ENCODE measurements around the gene TEAD4. TPM values are rescaled to one million over a fixed set of nuclear protein-coding genes. Genes with fewer than 3 reads are reported as not detected.

Gene TEAD4
- total RNA-seq, 2 experiments from 2014 or later = not detected

- BruUV-seq (replicated peaks) = no TSS peak
Measured at GRCh38 chr12:3055026-3055703, 96.0 kb downstream of the TEAD4 start.

GRCh38 chr12:3055704-3056467 is 96.7 kb downstream of the TEAD4 start:
- H2AFZ ChIP-seq (ENCODE audit: low read length) = no peak overlapping the region
- H4K20me1 ChIP-seq (ENCODE audit: insufficient read depth, low read length) = no peaks in the 10 kb centered on the region
- H3K36me3 ChIP-seq (ENCODE audit: insufficient read depth, low read length) = no peaks in the 10 kb centered on the region
- H3K9me2 ChIP-seq (ENCODE audit: insufficient read depth, low read length) = no peaks in the 10 kb centered on the region
- ChIA-PET CTCF (ENCODE audit: unreplicated experiment) (no interaction called here), POLR2A (no interaction called here)
- BruUV-seq (replicated peaks) = no TSS peak
- no peaks in the 10 kb centered on the region for H3K9me3 ChIP-seq (ENCODE audit: low read length)
- no peak overlapping the region for H3K4me3 ChIP-seq (ENCODE audit: low read depth, low read length, poor library complexity, severe bottlenecking)
- no peak overlapping the region for H3K27ac ChIP-seq (ENCODE audit: low read depth, low read length, poor library complexity, severe bottlenecking)
- H3K4me1 ChIP-seq (ENCODE audit: insufficient read depth, low read length, poor library complexity, severe bottlenecking) = no peaks in the 10 kb centered on the region
- no peaks in the 10 kb centered on the region for H3K79me2 ChIP-seq (ENCODE audit: insufficient read depth, low read depth, low read length)
- TF ChIP-seq EZH2phosphoT487 (IDR thresholded peaks at IDR 0.05; ENCODE audit: borderline replicate concordance, low read depth, low read length) = no peak
- TF ChIP-seq CTCF (conservative IDR thresholded peaks at IDR 0.05; ENCODE audit: low read length) = no peak
- H3K4me2 ChIP-seq (ENCODE audit: low read length) = no peak overlapping the region
- no peak for DNase-seq (ENCODE audit: low spot score)
- intact Hi-C loops (cut with micrococcal nuclease; ENCODE audit: unreplicated experiment) = no loop called here

More at GRCh38 chr12:3055026-3055703, 96.0 kb downstream of the TEAD4 start:
- Histone ChIP-seq H3K36me3 (ENCODE audit: insufficient read depth, low read length) (no peaks in the 10 kb centered on the region), H3K4me3 (ENCODE audit: low read depth, low read length, poor library complexity, severe bottlenecking) (no peak overlapping the region), H3K9me3 (ENCODE audit: low read length) (no peaks in the 10 kb centered on the region), H3K9me2 (ENCODE audit: insufficient read depth, low read length) (no peaks in the 10 kb centered on the region), H3K4me2 (ENCODE audit: low read length) (no peak overlapping the region), H3K4me1 (ENCODE audit: insufficient read depth, low read length, poor library complexity, severe bottlenecking) (no peaks in the 10 kb centered on the region), H2AFZ (ENCODE audit: low read length) (no peak overlapping the region), H3K27ac (ENCODE audit: low read depth, low read length, poor library complexity, severe bottlenecking) (no peak overlapping the region), H4K20me1 (ENCODE audit: insufficient read depth, low read length) (no peaks in the 10 kb centered on the region), H3K79me2 (ENCODE audit: insufficient read depth, low read depth, low read length) (no peaks in the 10 kb centered on the region)
- ChIA-PET CTCF (ENCODE audit: unreplicated experiment) (no interaction called here), POLR2A (no interaction called here)
- no peak for TF ChIP-seq EZH2phosphoT487 (IDR thresholded peaks at IDR 0.05; ENCODE audit: borderline replicate concordance, low read depth, low read length)
- no peak for TF ChIP-seq CTCF (conservative IDR thresholded peaks at IDR 0.05; ENCODE audit: low read length)
- intact Hi-C loops (cut with micrococcal nuclease; ENCODE audit: unreplicated experiment) = no loop called here
- DNase-seq (ENCODE audit: low spot score) = no peak

GRCh38 chr12:3061059-3061458 is 101.9 kb downstream of the TEAD4 start:
- Histone ChIP-seq H3K4me2 (ENCODE audit: low read length) (no peak overlapping the region), H3K36me3 (ENCODE audit: insufficient read depth, low read length) (no peaks in the 10 kb centered on the region), H3K27ac (ENCODE audit: low read depth, low read length, poor library complexity, severe bottlenecking) (no peak overlapping the region), H4K20me1 (ENCODE audit: insufficient read depth, low read length) (no peaks in the 10 kb centered on the region), H3K4me1 (ENCODE audit: insufficient read depth, low read length, poor library complexity, severe bottlenecking) (no peaks in the 10 kb centered on the region), H3K9me2 (ENCODE audit: insufficient read depth, low read length) (no peaks in the 10 kb centered on the region), H3K79me2 (ENCODE audit: insufficient read depth, low read depth, low read length) (no peaks in the 10 kb centered on the region), H3K4me3 (ENCODE audit: low read depth, low read length, poor library complexity, severe bottlenecking) (no peak overlapping the region), H2AFZ (ENCODE audit: low read length) (no peak overlapping the region), H3K9me3 (ENCODE audit: low read length) (peaks cover 10% of the 10 kb centered on the region; the same call in 1 of the 2 replicates)
- BruUV-seq (replicated peaks) = no TSS peak
- DNase-seq (ENCODE audit: low spot score) = no peak
- no peak for TF ChIP-seq EZH2phosphoT487 (IDR thresholded peaks at IDR 0.05; ENCODE audit: borderline replicate concordance, low read depth, low read length)
- TF ChIP-seq CTCF (conservative IDR thresholded peaks at IDR 0.05; ENCODE audit: low read length) = no peak
- ChIA-PET CTCF (ENCODE audit: unreplicated experiment) (no interaction called here), POLR2A (no interaction called here)
- intact Hi-C loops (cut with micrococcal nuclease; ENCODE audit: unreplicated experiment) = no loop called here

Measured in OCI-LY7 (cell line).